HEK293T (cell line): ENCODE data around the gene BPIFB2.

ENCODE experiments used
- BHLHE40 ChIP-seq: fragments of 450-650 bp; IDR thresholded peaks from 2 replicates; pipeline ENCODE4 v1.6.1; 2016; ENCODE audit warnings: mild to moderate bottlenecking, moderate library complexity, borderline replicate concordance
- CTBP1 ChIP-seq: fragments of 450-650 bp; IDR thresholded peaks from 2 replicates; pipeline ENCODE4 v1.6.1; 2016; ENCODE audit warnings: borderline replicate concordance
- FOXA1 ChIP-seq: fragments of 450-650 bp; IDR thresholded peaks from 2 replicates; pipeline ENCODE4 v1.6.1; 2016; ENCODE audit warnings: mild to moderate bottlenecking
- FOXM1 ChIP-seq: fragments of 450-650 bp; IDR thresholded peaks from 2 replicates; pipeline ENCODE4 v1.6.1; 2017; ENCODE audit warnings: mild to moderate bottlenecking, borderline replicate concordance
- HDGF ChIP-seq: fragments of 450-650 bp; IDR thresholded peaks from 2 replicates; pipeline ENCODE4 v1.6.1; 2017; ENCODE audit warnings: antibody characterized with exemption, borderline replicate concordance
- L3MBTL2 ChIP-seq: fragments of 450-650 bp; conservative IDR thresholded peaks from 2 replicates; pipeline ENCODE4 v1.6.1; 2016; ENCODE audit warnings: mild to moderate bottlenecking
- LEF1 ChIP-seq: fragments of 450-650 bp; IDR thresholded peaks from 2 replicates; pipeline ENCODE4 v1.6.1; 2017; ENCODE audit warnings: mild to moderate bottlenecking, borderline replicate concordance
- NFRKB ChIP-seq: fragments of 450-650 bp; IDR thresholded peaks from 2 replicates; pipeline ENCODE4 v1.6.1; 2016; ENCODE audit warnings: mild to moderate bottlenecking, moderate library complexity
- PKNOX1 ChIP-seq: fragments of 450-650 bp; IDR thresholded peaks from 2 replicates; pipeline ENCODE4 v1.6.1; 2016
- SP1 ChIP-seq: fragments of 450-650 bp; IDR thresholded peaks from 2 replicates; pipeline ENCODE4 v1.6.1; 2017
- SUZ12 ChIP-seq: fragments of 450-650 bp; IDR thresholded peaks from 2 replicates; pipeline ENCODE4 v1.6.1; 2016; ENCODE audit warnings: mild to moderate bottlenecking
- TARDBP ChIP-seq: fragments of 450-650 bp; IDR thresholded peaks from 2 replicates; pipeline ENCODE4 v1.6.1; 2016
- ZNF384 ChIP-seq: fragments of 450-650 bp; IDR thresholded peaks from 2 replicates; pipeline ENCODE4 v1.6.1; 2016

- TF ChIP-seq BHLHE40 (no peak), PKNOX1 (no peak), FOXA1 (no peak), LEF1 (no peak), SP1 (no peak), SUZ12 (no peak), L3MBTL2 (no peak), NFRKB (no peak), FOXM1 (no peak), HDGF (no peak), CTBP1 (no peak), TARDBP (no peak), ZNF384 (no peak)
Measured at GRCh38 chr20:33016581-33017109, 9.1 kb downstream of the BPIFB2 start.
